Osteocyte (in vitro differentiated cells): ENCODE results near the gene HTR5A. TPM values are rescaled to one million over a fixed set of nuclear protein-coding genes. Genes with fewer than 3 reads are reported as not detected.

Experiments
- DNase-seq: peaks from one replicate; pipeline ENCODE4 v3.0.0; 2021; ENCODE audit warnings: mixed read lengths; ENCODE audit not compliant: unreplicated experiment; ENCODE audit errors: extremely low spot score
- H3K27ac Mint-ChIP-seq: one replicate; pipeline ENCODE4 v1.8.0; 2021; ENCODE audit warnings: mild to moderate bottlenecking, mixed read lengths; ENCODE audit not compliant: unreplicated experiment
- H3K27me3 Mint-ChIP-seq: one replicate; pipeline ENCODE4 v1.8.0; 2021; ENCODE audit warnings: mixed read lengths; ENCODE audit not compliant: unreplicated experiment
- H3K36me3 Mint-ChIP-seq: one replicate; pipeline ENCODE4 v1.8.0; 2021; ENCODE audit warnings: mixed read lengths; ENCODE audit not compliant: unreplicated experiment
- H3K4me1 Mint-ChIP-seq: one replicate; pipeline ENCODE4 v1.8.0; 2021; ENCODE audit warnings: mixed read lengths; ENCODE audit not compliant: unreplicated experiment
- H3K4me3 Mint-ChIP-seq: one replicate; pipeline ENCODE4 v1.8.0; 2021; ENCODE audit warnings: mild to moderate bottlenecking, moderate library complexity, mixed read lengths; ENCODE audit not compliant: unreplicated experiment
- H3K9me3 Mint-ChIP-seq: one replicate; pipeline ENCODE4 v1.8.0; 2021; ENCODE audit warnings: mixed read lengths; ENCODE audit not compliant: unreplicated experiment
- total RNA-seq: library from RNA; stranded (reverse); gene quantifications from 2 replicates; pipeline ENCODE4 v1.2.1, GENCODE V29; 2021
- TF ChIP-seq, protein P1 (sequence below): fragments of 200-600 bp; sonication (generic); IDR thresholded peaks from 2 replicates; pipeline ENCODE4 v1.5.0; 2021; ENCODE audit warnings: antibody characterized with exemption, mild to moderate bottlenecking, moderate library complexity

HTR5A gene
- total RNA-seq, 1 donor from 2014 or later = not detected

DNA sequence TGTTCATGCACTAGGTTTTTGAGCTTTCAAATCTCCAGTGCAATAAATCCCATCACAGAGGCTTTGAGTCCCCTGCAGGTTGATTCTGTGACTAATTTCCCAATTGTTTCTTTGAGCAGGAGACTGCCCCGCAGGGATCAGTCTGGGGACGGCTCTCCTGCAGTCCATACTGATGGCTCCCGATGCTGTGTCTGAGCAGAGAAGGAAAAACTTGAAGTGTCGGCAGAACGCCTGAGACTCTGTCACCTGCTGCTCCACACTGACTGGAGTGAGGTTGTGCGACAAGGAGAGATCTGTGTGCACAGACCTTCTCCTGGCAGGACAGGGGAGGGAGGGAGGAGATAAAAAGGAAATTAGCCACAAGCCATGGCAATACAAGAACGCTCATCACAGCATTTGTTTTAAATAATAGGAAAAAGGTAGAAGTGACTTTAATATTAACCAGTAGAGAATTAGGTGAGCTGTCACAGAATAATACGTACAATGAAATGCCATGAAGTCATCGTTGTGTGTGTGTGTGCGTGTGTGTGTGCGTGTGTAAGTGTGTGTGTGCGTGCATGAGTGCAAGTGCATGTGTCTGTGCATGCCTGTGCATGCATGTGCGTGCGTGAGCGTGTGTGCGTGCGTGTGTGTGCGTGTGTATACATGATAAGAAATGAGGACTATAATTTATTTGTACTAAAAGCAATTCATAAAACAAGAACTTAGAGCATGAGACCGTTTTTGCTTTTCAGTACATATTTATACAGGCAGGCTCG, 38.2 kb downstream of the HTR5A start:
- TF ChIP-seq, protein P1, sequence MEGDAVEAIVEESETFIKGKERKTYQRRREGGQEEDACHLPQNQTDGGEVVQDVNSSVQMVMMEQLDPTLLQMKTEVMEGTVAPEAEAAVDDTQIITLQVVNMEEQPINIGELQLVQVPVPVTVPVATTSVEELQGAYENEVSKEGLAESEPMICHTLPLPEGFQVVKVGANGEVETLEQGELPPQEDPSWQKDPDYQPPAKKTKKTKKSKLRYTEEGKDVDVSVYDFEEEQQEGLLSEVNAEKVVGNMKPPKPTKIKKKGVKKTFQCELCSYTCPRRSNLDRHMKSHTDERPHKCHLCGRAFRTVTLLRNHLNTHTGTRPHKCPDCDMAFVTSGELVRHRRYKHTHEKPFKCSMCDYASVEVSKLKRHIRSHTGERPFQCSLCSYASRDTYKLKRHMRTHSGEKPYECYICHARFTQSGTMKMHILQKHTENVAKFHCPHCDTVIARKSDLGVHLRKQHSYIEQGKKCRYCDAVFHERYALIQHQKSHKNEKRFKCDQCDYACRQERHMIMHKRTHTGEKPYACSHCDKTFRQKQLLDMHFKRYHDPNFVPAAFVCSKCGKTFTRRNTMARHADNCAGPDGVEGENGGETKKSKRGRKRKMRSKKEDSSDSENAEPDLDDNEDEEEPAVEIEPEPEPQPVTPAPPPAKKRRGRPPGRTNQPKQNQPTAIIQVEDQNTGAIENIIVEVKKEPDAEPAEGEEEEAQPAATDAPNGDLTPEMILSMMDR = no peak
- Mint-ChIP-seq H3K27ac (no peak overlapping the region), H3K9me3 (no peaks in the 10 kb centered on the region), H3K4me1 (no peaks in the 10 kb centered on the region), H3K27me3 (peaks cover 4% of the 10 kb centered on the region), H3K36me3 (no peaks in the 10 kb centered on the region), H3K4me3 (no peak overlapping the region)
- DNase-seq = no peak

DNA sequence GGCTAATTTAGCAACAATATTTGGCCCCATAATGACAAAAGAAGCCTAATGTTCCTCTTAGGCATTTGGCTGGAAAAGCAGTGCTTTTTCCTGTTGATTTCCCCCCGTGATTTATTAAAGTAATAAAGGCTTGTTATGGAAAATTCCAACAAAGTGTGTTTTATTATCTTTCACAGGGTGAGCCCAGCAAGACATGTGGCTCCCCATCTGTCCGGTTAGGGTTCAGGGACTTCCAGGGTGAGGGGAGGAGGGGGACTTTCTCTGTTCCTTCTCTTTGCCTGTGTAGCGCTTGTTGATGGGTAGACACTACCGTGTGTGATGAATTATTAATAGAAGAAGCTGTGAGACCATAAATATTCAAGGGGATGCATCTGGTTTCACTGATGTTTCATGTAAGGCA, 39.0 kb downstream of the HTR5A start:
- Mint-ChIP-seq H3K9me3 (no peaks in the 10 kb centered on the region), H3K4me1 (no peaks in the 10 kb centered on the region), H3K36me3 (no peaks in the 10 kb centered on the region), H3K4me3 (no peak overlapping the region), H3K27me3 (peaks cover 4% of the 10 kb centered on the region), H3K27ac (no peak overlapping the region)
- no peak for DNase-seq
- TF ChIP-seq, protein P1 = no peak

DNA sequence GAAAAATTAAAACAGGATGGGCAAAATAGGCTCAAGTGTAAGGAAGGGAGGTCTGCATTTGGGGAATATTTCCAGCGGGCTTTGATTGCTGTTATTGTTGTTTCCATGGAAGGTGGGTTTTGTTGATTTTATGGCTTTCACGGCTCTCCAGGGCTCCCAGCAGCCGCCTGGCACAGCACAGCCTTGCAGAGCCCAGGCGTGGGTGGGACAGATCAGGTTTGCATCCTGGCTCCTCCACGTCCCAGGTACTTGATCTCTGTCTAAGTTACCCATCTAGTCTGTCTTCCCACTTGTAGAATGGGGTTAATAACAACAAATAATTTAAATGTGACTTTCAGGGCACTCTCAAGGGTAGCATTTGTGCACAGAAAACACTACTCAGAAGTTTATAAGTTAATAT, 45.2 kb downstream of the HTR5A start:
- TF ChIP-seq, protein P1 = no peak
- Mint-ChIP-seq H3K4me1 (no peaks in the 10 kb centered on the region), H3K4me3 (no peak overlapping the region), H3K27ac (no peak overlapping the region), H3K9me3 (peaks cover 31% of the 10 kb centered on the region), H3K36me3 (no peaks in the 10 kb centered on the region), H3K27me3 (no peaks in the 10 kb centered on the region)
- DNase-seq = no peak

DNA sequence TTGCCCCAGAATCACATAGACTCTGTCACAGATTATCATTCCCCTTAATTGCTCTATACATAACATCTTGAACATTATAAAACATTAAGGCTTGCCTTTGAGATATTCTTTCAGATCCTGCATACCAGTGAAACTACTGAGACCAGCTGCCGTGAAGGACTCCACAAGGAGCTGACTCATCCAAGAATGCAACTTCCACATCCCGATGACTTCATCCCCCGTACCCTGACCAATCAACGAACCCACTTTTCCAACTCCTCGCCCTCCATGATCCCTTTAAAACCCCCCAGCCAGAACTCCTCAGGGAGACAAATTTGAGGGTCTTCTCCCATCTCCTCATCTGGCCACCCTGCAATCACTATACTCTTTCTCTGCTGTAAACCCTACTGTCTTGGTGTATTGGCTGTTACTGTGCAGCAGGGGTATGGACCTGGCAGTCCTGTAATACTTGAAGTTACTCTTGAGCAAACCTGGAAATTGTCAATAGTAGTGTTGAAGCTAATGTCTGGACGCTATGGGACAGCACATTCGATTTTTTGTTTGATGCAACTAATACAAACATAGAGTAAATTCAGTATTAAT, 49.8 kb downstream of the HTR5A start:
- no peak for DNase-seq
- no peak overlapping the region for H3K4me3 Mint-ChIP-seq

DNA sequence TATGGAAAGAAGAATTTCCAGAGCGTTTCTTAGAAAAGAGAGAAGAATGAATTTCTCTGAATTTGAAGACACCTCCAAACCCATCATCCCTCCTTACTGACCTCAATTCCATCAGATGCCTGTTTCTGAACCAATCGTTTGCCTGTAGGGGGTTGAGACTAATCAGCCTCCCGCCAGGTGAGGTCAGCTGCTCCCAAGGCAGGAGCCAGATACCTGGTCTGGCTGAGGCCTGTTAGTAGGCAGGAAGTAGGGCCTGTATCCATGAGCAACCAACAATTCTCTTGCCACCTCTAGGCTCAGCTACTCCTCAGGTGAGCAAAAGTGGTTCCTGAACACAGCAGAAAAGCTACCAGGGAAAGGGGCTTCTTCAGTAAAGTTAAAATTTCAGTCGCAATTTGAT, 50.3 kb downstream of the HTR5A start:
- Mint-ChIP-seq H3K27ac (no peak overlapping the region), H3K27me3 (no peaks in the 10 kb centered on the region), H3K9me3 (peaks cover 34% of the 10 kb centered on the region), H3K4me1 (no peaks in the 10 kb centered on the region), H3K4me3 (no peak overlapping the region), H3K36me3 (no peaks in the 10 kb centered on the region)
- no peak for DNase-seq
- TF ChIP-seq, protein P1 = no peak

More for the DNA sequence above, 49.8 kb downstream of the HTR5A start:
- no peak overlapping the region for H3K27ac Mint-ChIP-seq
- H3K36me3 Mint-ChIP-seq = no peaks in the 10 kb centered on the region
- H3K9me3 Mint-ChIP-seq = peaks cover 36% of the 10 kb centered on the region
- no peaks in the 10 kb centered on the region for H3K4me1 Mint-ChIP-seq
- TF ChIP-seq, protein P1 = no peak
- H3K27me3 Mint-ChIP-seq = no peaks in the 10 kb centered on the region
